HG03520 (cell line): ENCODE results near the gene JPH3.
"Not testable (repeated sequence)": the region's sequence is repeated elsewhere in the genome, so short reads cannot be mapped to it uniquely, and the experiment has no call there.

Experiments used
- ATAC-seq: cut with Tn5 transposase; IDR thresholded peaks from one replicate; pipeline ENCODE4 v1.9.1; 2021; ENCODE audit warnings: mild to moderate bottlenecking, moderate library complexity; ENCODE audit not compliant: unreplicated experiment

The JPH3 gene

DNA sequence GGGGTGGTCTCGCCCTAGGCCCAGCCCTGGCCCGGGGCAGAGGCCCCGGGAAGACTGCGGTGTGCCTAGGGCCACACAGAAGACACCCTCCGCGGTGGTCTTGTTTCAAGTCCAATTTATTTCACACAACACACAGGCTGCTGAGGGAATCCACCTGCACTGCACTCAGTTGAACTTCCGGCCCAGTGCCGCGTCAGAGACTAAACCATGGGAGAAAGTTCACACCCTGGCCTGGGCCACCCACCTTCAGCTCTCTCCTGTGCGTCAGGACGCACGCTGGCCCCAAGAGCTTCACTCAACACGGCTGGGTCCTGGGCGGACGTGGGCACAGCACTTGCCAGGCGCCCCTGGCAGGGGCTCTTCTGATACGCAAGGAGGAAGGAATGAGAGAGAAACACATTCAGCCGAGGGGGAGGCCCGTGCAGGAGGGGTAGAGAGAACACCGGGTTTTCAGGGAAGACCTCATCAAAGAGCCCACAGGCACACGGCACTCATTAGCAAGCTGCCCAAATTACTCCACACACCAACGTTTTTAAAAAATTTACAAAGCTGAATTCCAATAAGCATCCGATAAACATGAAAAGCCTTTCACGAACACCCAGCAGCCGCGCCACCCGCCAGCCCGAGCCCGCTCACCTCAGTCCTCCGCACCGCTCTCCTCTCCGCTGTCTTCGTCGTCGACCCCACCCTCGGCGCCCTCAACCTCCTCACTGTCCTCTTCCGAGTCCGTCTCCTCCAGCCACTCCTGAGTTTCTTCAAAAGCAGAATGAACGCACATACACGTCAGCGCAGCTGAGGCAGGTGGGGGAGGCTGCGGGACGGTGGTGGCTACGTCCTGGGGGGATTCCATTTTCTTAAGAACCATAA lies 105.6 kb downstream of the JPH3 start:
- no peak for ATAC-seq

- no peak for ATAC-seq
Measured at GRCh38 chr16:87708881-87709638, 106.8 kb downstream of the JPH3 start.

GRCh38 chr16:87709677-87710076 lies 107.4 kb downstream of the JPH3 start:
- no peak for ATAC-seq

DNA sequence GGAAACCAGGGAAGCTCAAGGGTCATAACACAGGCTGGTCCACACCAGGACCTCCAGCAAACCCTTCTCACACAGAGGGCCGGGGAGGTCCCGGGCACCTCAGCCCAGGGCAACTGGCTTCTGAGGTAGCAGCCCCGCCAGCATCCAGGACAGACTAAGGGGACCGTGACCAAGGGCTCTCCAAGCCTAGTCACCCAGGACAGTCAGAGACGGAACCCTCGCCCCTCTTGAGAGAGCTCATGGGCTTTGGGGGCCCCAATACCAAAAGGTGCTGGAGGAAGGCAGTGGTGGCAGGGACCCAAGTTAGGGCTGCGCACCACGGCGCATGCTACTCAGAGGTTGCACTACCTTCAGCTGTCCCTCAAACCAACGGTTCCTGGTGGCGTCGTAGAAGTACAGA lies 108.6 kb downstream of the JPH3 start:
- no peak for ATAC-seq

GRCh38 chr16:87712184-87712762 lies 110.0 kb downstream of the JPH3 start:
- ATAC-seq = no peak

DNA sequence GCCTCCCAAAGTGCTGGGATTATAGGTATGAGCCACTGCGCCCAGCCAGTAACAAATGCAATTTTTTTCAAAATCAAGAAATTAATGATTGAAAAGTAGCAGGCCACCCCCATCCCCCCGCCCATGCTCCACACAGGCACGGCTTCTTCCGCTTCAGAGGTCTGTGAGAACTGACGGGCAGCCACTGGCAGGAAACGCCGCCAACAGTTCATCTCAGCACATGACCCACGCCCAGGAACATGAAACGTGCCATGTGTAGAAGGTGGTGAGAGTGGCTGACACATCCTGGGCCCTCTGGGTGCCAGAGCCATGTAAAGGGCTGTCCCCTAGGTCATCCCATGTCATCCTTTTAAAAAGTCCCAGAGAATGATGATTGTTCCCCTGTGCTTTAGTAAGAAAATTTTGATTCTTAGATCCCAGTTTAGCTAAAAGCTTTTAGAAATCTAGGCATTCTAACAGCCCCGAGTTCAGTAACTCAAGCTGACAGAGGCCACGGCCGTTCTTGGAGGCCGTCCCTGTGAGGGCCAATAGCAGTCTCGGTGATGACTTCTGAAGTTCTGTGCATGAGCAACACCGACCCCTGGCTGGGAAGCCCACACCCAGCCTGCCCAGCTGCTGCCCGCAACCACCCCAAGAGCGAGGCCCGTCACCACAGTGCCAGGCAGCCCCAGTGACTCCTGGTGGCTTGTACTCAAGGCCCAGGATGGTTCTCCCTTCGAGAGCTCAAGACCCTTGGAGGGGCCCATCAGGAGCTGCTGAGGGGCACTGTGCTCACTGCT lies 111.3 kb downstream of the JPH3 start:
- no peak for ATAC-seq

DNA sequence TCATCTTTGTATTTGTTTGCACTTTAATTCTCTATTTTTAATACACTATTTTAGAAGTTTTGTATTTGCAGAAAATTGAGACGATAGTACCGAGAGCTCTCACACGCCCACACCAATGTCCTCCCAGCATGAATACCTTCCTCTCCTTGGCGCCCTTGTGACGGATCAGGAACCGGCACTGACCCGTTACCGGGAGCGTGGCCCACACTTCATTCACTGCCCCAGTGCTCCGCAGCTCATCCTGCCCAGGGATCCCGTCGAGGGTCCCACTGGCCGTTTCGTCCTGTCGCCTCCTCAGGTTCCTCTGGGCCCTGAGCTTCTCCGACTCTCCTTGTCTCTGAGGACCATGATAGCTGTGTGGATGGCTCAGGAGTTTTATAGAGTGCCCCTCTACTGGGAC lies 112.9 kb downstream of the JPH3 start:
- ATAC-seq = no peak

GRCh38 chr16:87715658-87716057 lies 113.3 kb downstream of the JPH3 start:
- ATAC-seq = no peak

- ATAC-seq = not testable (repeated sequence)
Measured at GRCh38 chr16:87718831-87719230, 116.5 kb downstream of the JPH3 start.

DNA sequence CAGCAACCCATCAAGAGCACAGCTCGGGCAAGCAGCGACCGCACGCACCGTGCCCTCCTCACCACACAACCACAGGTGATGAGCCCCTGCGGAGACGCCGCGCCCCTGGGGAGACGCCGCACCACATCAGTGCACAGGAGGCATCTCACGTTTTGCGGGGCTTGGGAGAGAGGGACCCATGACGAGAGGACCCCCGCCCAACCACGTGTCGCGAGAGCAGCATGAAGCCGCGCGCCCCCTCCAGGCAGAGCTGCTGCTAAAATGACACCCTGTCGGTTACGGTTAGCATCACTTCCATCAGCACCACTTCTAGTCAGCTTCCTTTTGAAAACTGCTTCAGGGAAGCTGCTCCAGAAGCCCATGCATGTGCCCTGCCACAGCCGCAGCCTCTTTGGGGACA lies 118.1 kb downstream of the JPH3 start:
- no peak for ATAC-seq

DNA sequence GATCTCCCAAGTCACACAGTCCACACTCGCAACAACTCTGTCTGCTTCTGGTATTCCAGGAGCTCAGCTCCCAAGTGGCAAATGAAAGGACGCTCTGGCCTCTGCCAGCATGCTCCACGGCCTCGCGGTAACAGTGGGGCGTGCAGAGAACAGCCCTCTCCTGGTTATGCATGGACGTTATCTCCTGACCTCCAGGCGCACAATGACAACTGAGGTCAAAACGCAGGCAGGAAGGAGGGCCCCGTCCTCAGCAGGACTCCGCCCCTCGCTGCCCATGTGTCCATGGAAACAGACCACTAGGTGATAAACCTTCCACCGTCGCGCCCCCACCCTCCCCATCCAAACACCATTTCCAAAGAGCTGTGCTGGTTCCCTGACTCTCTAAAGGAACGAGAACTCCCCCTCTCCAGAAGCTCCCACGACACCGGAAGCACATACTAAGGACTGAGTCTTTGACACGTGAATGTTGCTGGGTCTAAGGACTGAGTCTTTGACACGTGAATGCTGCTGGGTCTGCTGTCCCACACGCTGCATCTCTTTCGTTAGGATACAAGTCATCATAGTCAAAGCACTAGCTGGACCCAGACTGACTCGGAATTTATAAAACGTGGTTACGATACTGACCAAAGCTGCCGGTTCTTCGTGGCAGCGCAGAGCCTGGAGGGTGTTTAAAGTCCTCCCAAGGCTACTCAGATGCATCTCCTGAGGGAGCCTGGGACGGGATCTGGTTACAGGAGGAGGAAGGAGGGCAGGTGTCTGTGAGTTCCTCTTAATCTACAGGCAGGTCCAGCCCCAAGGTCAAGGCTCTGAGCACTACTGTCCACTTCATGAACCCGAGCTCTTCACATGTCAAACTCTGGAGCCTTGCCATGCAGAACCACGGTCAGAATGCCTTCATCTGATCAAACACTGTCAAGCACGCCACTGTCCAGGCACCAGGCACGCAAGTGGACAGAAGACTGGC lies 119.6 kb downstream of the JPH3 start:
- ATAC-seq = no peak

- ATAC-seq = no peak
Measured at GRCh38 chr16:87722590-87723225, 120.4 kb downstream of the JPH3 start.

DNA sequence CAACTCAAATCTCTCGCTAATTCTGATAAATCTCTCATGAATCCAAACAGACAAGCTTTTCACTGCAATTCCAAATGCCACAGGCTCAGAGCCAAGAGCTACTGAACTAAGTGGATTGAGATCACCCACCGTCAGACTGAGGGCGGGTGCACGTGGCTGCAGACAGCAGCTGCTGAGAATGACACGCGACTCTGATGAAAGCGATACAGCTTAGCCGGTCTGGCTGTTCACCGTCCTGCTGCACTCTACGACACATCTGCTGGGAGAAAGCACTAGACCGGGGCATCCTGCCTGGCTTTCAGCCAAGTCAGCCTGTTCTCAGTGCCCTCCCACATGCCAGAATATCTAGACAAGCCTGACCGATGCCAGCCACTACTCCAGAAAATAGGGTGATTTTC lies 120.9 kb downstream of the JPH3 start:
- ATAC-seq = no peak

DNA sequence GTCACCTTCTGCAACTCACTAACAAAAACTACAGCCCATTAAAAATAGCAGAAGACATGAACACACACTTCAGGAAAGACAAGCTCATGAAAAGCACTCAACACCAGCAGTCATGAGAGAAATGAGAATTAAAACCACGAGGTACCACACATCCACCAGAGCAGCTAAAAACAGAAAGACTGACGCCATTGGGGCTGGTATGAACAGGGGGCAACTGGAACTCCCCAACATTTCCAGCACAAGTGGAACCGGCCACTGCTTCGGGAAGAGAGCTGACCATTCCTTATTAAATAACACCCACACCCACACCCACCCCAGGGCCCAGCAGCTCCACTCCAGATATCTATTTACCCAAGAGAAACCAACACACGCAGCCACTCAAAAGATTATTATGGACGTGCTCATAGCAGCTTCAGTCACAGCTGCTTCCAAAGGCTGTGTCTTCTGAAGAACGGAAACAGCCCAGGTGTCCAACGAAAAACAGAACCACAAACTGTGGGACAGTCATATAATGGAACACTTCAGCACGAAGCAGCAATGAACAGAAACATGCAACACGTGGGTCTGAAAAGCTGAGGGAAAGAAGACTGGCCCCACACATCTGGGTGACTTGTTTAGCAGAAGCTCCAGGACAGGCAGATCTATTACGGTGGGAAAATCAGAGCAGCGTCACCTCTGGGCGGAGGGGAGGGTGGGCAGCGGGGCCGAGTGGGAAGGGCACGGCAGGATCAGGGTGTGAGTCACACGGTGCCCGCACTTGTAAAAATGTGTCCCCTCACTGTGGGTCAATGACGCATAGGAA lies 122.4 kb downstream of the JPH3 start:
- ATAC-seq = no peak

DNA sequence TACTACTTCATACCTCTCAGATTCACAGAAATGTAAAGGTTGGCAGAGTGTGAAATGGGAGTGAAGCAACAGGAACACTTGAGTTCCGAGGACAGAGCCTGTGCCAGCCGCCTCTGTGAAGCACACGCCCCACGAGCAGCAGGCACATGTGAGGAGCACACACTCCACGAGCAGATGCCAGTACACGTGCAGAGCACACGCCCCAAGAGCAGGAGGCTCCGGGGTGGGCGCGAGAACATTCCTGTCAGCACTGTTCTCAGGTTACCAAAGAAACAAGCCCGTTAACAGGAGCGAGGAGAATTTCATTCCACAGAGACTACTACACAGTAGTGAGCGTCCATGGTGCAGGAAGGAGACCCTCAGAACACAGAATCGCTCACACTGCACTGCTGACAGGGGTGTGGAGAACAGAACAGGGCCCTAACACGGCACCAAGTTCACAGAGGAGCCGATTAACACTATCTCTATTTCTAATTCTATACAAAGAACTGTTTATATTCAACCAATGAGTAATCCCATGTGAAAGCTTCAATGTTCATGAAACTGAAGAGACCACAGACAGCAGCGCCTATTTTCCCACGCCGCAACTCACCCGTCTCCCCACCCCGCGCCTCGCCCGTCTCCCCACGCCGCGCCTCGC lies 123.4 kb downstream of the JPH3 start:
- ATAC-seq = no peak

- not testable (repeated sequence) for ATAC-seq
Measured at GRCh38 chr16:87726577-87726976, 124.3 kb downstream of the JPH3 start.

GRCh38 chr16:87727346-87727745 lies 125.0 kb downstream of the JPH3 start:
- ATAC-seq = no peak

- no peak for ATAC-seq
Measured at GRCh38 chr16:87728026-87728425, 125.7 kb downstream of the JPH3 start.
